T-helper 22 cell (primary cell): ENCODE data around the gene GBP1.

ENCODE experiments used
- DNase-seq: peaks from one replicate; pipeline ENCODE4 v3.0.0-alpha.2; 2020; ENCODE audit warnings: low read depth

GBP1 gene

GRCh38 chr1:89005286-89006151, 59.5 kb downstream of the GBP1 start:
- DNase-seq, result no peak
